GM18861 (cell line): ENCODE measurements around the gene NKPD1.
"Not testable (repeated sequence)": the region's sequence is repeated elsewhere in the genome, so short reads cannot be mapped to it uniquely, and the experiment has no call there.

ENCODE experiments used
- ATAC-seq: cut with Tn5 transposase; IDR thresholded peaks from one replicate; pipeline ENCODE4 v1.9.1; 2021; ENCODE audit not compliant: unreplicated experiment

The NKPD1 gene

DNA sequence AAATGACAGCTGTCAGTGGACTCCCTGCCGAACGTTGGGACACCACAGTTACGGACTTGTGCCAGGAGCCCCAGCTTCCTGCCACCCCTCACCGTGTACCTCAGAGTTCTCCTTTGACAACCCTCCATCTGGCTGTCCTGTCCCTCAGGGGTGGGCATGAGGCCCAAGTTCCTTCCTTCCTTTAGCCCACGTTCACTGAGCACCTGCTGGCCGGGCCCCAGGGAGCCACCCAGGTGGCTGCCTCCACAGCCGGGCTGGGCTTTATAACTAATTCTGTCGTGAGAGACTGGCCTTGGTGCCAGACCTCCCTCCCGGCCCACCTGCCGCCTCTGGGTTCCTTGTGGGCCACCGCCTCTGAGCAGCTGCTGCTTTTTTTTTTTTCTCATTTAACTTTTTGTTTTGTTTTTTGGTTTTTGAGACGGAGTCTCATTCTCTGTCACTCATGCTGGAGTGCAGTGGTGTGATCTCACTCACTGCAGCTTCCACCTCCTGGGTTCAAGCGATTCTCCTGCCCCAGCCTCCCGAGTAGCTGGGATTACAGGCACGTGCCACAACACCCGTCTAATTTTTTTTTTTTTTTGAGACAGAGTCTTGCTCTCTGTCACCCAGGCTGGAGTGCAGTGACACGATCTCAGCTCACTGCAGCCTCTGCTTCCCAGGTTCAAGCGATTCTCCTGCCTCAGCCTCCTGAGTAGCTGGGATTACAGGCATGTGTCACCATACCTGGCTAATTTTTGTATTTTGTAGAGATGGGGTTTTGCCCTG is 42.0 kb downstream of the NKPD1 start:
- ATAC-seq, result not testable (repeated sequence)

DNA sequence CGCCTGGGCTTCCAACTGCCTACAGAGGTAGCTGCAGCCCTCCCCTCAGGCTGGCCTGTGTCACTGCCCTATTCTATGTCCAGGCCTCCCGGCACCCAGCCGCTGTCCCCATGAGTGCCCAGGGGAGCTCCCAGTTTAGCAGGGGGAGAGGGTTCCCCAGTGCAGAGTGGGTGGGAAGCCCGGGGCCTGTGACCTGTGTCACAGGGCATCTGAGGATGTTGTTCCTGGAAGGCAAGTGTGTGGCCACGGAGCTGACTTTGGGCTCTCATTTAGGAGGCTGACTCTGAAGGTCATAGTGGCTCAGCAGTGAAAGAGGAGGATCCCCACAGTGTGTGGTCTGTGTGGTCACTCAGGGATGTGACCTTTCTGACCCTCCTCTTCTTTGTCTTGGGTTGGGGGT is 42.7 kb downstream of the NKPD1 start:
- no peak for ATAC-seq

DNA sequence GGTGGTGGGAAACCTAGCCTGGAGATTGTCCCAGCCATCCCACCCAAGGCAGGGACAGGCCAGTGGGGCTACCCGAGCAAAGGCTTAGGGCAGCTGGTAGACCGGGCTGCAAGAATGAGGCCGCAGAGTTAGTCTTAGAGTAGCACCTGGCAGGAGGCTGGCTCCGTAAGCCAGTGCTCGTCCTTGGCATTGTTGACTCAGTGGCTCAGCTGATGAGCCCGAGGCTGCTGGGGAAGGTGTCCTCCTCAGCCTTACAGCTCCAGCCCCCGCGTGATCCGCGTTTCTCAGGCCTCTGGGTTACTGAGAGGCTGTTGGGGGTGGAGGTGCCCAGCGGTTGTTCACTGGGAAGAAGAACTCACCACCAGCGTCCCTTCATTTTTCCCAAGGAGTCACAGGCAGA is 43.1 kb downstream of the NKPD1 start:
- no peak for ATAC-seq

GRCh38 chr19:45117167-45117594 is 43.6 kb downstream of the NKPD1 start:
- ATAC-seq, result no peak

GRCh38 chr19:45115809-45116615 is 44.8 kb downstream of the NKPD1 start:
- no peak for ATAC-seq

DNA sequence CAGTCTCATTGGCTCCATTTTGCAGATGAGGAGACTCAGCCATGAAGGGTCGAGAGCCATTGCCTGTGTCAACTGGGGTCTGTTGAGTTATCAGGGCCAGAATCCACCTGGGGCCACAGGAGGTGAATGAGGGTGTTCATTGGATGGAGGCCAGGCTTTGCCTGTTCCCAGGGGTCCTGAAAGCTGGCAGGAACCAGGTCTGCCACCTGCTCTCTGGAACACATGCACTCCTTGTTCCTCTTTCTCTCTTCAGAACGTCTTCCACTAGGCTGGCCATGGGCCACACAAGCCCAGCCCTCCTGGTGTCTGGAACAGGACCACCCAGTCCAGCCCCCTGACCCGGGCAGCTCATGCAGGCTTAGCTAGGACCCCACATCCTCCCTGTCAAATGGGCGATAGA is 46.7 kb downstream of the NKPD1 start:
- no peak for ATAC-seq

- no peak for ATAC-seq
Measured at GRCh38 chr19:45113628-45114027, 47.2 kb downstream of the NKPD1 start.

DNA sequence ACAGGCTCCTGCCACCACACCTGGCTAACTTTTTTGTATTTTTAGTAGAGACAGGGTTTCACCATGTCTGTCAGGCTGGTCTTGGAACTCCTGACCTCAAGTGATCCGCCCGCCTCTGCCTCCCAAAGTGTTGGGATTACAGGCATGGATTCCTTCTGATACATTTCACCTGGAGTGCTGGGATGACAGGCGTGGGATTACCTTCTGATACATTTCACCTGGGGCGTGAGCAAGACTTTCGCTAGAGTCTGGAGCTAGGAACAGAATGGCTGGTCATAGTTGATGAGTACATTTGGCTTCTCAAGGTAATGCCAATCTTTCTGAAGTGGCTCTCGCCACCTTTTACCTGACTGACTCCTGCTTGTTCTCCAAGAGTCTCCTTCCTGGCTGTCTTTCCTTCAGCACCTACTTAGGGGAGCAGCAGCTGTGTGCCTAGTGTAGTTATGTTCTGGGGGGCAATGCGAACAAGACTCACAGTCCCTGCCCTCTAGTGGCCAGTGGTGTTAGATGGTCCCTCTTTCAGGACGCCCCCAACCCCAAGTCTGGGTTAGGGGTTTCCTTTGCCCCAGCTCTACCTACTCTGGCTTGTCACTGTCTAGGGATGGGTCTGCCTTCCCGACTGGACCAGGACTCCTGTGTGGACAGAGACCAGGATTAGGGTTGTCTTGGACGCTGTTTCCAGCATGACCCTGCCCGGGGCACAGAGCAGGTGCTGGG is 48.5 kb downstream of the NKPD1 start:
- ATAC-seq, result no peak
